Stomach (tissue), 9 donors: Measurements from ENCODE around the gene GALNT2. TPM values are rescaled to one million over a fixed set of nuclear protein-coding genes. Genes with fewer than 3 reads are reported as not detected.

Experiments
- DNase-seq, 2 donors: peaks; one replicate each; pipeline versions ENCODE4 v3.0.0 to v3.0.0-alpha.2; 2013 to 2019
- H3K27ac ChIP-seq, 5 donors: fragments of 200-600 bp in 4 of 5; sonication (generic) in 4 of 5; one replicate each; pipeline ENCODE4 v1.5.1; 2013 to 2019; ENCODE audit warnings: mild to moderate bottlenecking in 1 of 5, moderate library complexity in 1 of 5
- H3K27me3 ChIP-seq, 3 donors: fragments of 200-600 bp; sonication (generic); one replicate each; pipeline ENCODE4 v1.5.1; 2017 to 2019; ENCODE audit warnings: mixed run types in 1 of 3
- H3K36me3 ChIP-seq, 4 donors: fragments of 200-600 bp; sonication (generic); 1 replicate in 3 of 4; 2 replicates in 1 of 4; pipeline ENCODE4 v1.5.1; 2016 to 2019
- H3K4me1 ChIP-seq, 4 donors: fragments of 200-600 bp; sonication (generic); one replicate each; pipeline ENCODE4 v1.5.1; 2016 to 2019
- H3K4me3 ChIP-seq, 4 donors: fragments of 200-600 bp; sonication (generic) in 3 of 4; one replicate each; pipeline ENCODE4 v1.5.1; 2016 to 2019; ENCODE audit warnings: mild to moderate bottlenecking in 1 of 4
- H3K9me3 ChIP-seq, 4 donors: fragments of 200-600 bp; sonication (generic); one replicate each; pipeline ENCODE4 v1.5.1; 2016 to 2019
- EP300 ChIP-seq: sonication (generic); formaldehyde crosslinking; IDR thresholded peaks from one replicate; pipeline ENCODE4 v1.6.1; 2017; ENCODE audit warnings: antibody characterized with exemption
- POLR2A ChIP-seq, 4 donors: fragments of 450-650 bp; IDR thresholded peaks; one replicate each; pipeline ENCODE4 v1.6.1; 2016; ENCODE audit warnings: antibody characterized with exemption in 4 of 4, control low read depth in 2 of 4, mild to moderate bottlenecking in 1 of 4, moderate library complexity in 1 of 4
- POLR2AphosphoS5 ChIP-seq, 3 donors: sonication (generic); formaldehyde crosslinking; IDR thresholded peaks; one replicate each; pipeline ENCODE4 v1.6.1; 2016; ENCODE audit warnings: antibody characterized with exemption in 3 of 3
- WGBS, 5 donors: extraction: QIAGEN DNeasy Blood & Tissue Kit in 3 of 5; methylation state at CpG; one replicate each; pipeline versions ENCODE4 v1.1.5 to v1.1.7; 2013 to 2018; 5-methylcytosine and 5-hydroxymethylcytosine counted together
- intact Hi-C: fragments of 100-400 bp; cut with DNase I; formaldehyde crosslinking; loops from one replicate; pipeline ENCODE4 v1.15.1; 2023; ENCODE audit warnings: low total_unique reads
- polyA plus RNA-seq, 3 donors: library from polyadenylated mRNA; stranded (reverse); fragments of 200-250 nt; gene quantifications; one replicate each; pipeline ENCODE4 v1.2.3, GENCODE V29; 2013
- total RNA-seq, 5 donors: library from RNA; depleted of rRNA; stranded (reverse); fragments of >200 nt; gene quantifications; one replicate each; pipeline versions ENCODE4 v1.1.0 to v1.2.3, GENCODE V29; 2014 to 2016
- TF ChIP-seq, protein P1 (sequence below), 7 experiments: fragments of 450-650 bp in 4 of 7; fragments of 200-600 bp in 3 of 7; sonication (generic) in 3 of 7; IDR thresholded peaks; one replicate each; pipeline ENCODE4 v1.5.1; 2016 to 2019; ENCODE audit warnings: antibody characterized with exemption in 7 of 7, control low read depth in 2 of 7, mild to moderate bottlenecking in 1 of 7
- donor health status: healthy with polysubstance abuse.
- donor health status: Bipolar disorder and iron deficiency.
- donor health status: healthy.

The GALNT2 gene
- total and polyA plus RNA-seq, 8 donors: 5.5 to 101 (median 43.1) TPM

DNA sequence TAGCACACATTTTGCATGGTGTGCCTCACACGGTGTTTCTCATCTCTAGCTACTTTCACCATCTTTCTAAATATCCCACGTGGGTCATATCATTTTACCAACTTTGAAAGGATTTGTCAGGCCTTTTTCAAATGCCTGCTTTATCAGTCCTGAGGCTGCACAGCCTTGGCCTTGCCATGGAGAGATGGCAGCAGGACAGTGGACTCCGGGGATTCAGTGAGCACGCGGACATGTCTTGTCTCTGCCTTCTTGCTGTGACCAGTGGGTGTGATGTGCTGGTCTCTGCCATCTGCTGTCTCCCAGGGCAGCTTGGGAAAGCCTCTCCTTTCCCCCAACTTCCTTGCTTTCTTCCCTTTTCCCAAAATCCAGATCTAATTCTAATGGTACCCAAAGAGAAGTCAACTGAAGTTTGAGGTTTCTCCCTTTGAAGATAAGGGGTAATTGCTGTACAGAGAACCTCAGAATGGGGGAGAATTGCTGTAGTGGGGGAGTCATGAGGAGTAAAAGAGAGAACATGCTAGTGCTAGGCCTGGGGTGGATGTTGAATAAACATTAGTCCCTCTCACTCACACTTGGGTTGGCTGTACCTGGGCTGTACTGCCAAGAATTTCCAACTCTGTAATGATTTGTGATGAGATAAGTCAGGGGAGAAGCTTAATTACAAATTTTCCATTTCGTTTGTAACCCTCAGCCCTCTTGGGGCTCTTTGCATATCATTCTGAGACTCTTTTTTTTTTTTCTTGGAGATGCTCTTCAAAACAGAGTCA lies 99.5 kb downstream of the GALNT2 start:
- Histone ChIP-seq H3K4me1 (peaks cover 4 to 68% (median 24%) of the 10 kb centered on the region in 4 donors), H3K9me3 (no peaks in the 10 kb centered on the region), H3K27me3 (no peaks in the 10 kb centered on the region), H3K4me3 (no peak overlapping the region), H3K36me3 (no peaks in the 10 kb centered on the region), H3K27ac (no peak overlapping the region)
- intact Hi-C loops: no loop called here
- TF ChIP-seq POLR2A (IDR thresholded peaks at IDR 0.05) (no peak), EP300 (no peak), POLR2AphosphoS5 (IDR thresholded peaks at IDR 0.05) (no peak)
- TF ChIP-seq, protein P1, sequence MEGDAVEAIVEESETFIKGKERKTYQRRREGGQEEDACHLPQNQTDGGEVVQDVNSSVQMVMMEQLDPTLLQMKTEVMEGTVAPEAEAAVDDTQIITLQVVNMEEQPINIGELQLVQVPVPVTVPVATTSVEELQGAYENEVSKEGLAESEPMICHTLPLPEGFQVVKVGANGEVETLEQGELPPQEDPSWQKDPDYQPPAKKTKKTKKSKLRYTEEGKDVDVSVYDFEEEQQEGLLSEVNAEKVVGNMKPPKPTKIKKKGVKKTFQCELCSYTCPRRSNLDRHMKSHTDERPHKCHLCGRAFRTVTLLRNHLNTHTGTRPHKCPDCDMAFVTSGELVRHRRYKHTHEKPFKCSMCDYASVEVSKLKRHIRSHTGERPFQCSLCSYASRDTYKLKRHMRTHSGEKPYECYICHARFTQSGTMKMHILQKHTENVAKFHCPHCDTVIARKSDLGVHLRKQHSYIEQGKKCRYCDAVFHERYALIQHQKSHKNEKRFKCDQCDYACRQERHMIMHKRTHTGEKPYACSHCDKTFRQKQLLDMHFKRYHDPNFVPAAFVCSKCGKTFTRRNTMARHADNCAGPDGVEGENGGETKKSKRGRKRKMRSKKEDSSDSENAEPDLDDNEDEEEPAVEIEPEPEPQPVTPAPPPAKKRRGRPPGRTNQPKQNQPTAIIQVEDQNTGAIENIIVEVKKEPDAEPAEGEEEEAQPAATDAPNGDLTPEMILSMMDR (IDR thresholded peaks at IDR 0.05): no peak
- no peak for DNase-seq
- WGBS, 5 donors: 89 to 93% (median 92%) methylated on average over 6 of the region's 6 CpGs

DNA sequence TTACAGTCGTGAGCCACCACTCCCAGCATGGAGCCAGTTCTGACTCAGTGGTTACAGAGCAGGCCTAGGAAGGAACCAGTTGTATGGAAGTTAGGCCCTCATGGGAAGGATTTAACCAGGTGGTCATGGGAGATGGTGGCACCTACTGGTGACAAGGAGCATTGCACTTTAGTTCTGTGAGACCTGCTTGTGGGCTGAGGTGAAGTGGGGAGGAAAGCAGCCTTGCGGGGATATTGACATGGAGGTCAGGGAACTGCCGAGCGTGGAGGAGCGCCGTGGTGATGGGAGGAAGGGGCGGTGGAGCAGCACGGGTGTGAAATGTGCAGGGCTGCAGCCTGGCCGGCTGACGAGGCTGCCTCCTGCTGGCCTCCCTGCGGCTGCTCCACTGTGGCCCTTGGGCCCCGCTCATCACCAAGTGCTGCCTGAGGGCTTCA lies 100.4 kb downstream of the GALNT2 start:
- TF ChIP-seq, protein P1 (IDR thresholded peaks at IDR 0.05): peak in 5 of 7 experiments; percentile 33 to 74 (median 48)
- no peak for TF ChIP-seq POLR2AphosphoS5 (IDR thresholded peaks at IDR 0.05)
- TF ChIP-seq EP300: no peak
- no peak overlapping the region for H3K4me3 ChIP-seq
- no peaks in the 10 kb centered on the region for H3K36me3 ChIP-seq
- WGBS, 5 donors: 80 to 85% (median 83%) methylated on average over 8 to 12 of the region's 12 CpGs
- intact Hi-C loops: no loop called here
- DNase-seq: peak in 1 of 2 donors; percentile 55
- peaks cover 4 to 71% (median 26%) of the 10 kb centered on the region in 4 donors for H3K4me1 ChIP-seq
- H3K9me3 ChIP-seq: no peaks in the 10 kb centered on the region
- no peak overlapping the region for H3K27ac ChIP-seq
- H3K27me3 ChIP-seq: no peaks in the 10 kb centered on the region

DNA sequence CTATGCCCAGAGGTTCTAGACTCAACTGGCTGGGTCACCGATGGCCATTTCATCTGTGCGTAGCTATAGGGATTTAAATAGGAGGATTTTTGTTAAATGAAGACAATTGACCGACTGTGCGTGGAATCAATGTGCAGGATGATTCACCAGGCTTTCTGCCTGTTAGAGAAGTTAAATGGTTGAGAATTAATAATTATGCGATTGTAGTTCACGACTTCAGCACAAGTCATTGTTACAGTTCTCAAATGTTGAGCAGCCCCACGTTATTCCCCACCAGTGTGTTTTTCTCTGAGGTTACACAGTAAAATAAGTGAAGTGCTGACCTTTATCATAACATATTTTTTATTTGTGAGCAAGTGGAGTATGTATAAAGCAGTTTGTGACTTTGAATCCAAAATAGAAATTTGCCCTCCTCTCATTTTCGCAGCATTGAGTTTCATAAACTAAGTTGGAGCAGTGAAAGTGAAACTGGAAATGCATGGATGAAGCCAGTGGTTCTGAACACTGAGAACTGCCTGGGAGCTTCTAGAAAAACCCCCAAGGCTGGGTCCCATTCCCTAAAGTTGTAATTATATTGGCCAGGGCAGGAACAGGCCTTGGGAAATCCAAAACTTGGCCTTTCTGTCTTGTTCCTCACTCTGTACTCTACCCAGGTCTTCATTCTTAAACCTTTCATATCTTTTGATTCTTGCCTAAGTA lies 102.6 kb downstream of the GALNT2 start:
- no peaks in the 10 kb centered on the region for H3K36me3 ChIP-seq
- H3K27ac ChIP-seq: peak overlapping the region in 3 of 5 donors; percentile 38 to 60 (median 59)
- no peaks in the 10 kb centered on the region for H3K27me3 ChIP-seq
- DNase-seq: peak in 1 of 2 donors; percentile 47
- WGBS, 5 donors: 64 to 78% (median 67%) methylated on average over 8 of the region's 8 CpGs
- intact Hi-C loops: no loop called here
- H3K4me1 ChIP-seq: peaks cover 4 to 65% (median 26%) of the 10 kb centered on the region in 4 donors
- TF ChIP-seq POLR2AphosphoS5 (IDR thresholded peaks at IDR 0.05) (no peak), POLR2A (IDR thresholded peaks at IDR 0.05) (no peak), EP300 (no peak)
- TF ChIP-seq, protein P1 (IDR thresholded peaks at IDR 0.05): no peak
- no peaks in the 10 kb centered on the region for H3K9me3 ChIP-seq
- peak overlapping the region in 3 of 4 donors; percentile 5 to 21 (median 20) for H3K4me3 ChIP-seq

DNA sequence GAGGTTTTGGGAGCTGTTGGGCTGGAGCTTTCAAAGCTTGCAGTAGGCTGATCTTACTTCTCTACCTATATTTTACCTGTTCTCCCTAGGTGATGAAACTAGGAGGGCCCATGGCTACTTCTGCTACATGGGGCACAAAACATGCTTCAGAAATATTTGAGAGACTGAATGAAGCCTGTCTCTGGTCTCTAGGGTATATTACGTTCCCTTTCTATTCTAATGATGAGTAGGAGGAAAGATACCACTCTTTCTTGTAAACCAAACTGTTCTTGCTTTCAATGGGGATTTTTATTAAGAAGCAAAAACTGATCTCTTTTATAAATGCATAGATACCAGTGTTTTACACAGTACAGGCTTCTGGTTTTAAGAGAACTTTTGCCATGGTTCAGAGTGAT lies 103.1 kb downstream of the GALNT2 start:
- Histone ChIP-seq H3K9me3 (no peaks in the 10 kb centered on the region), H3K27ac (peak overlapping the region in 3 of 5 donors; percentile 38 to 60 (median 59)), H3K4me3 (peak overlapping the region in 1 of 4 donors; percentile 20), H3K27me3 (no peaks in the 10 kb centered on the region), H3K4me1 (peaks cover 4 to 68% (median 28%) of the 10 kb centered on the region in 4 donors), H3K36me3 (no peaks in the 10 kb centered on the region)
- no peak for TF ChIP-seq POLR2A (IDR thresholded peaks at IDR 0.05)
- TF ChIP-seq EP300: no peak
- TF ChIP-seq, protein P1 (IDR thresholded peaks at IDR 0.05): no peak
- no peak for TF ChIP-seq POLR2AphosphoS5 (IDR thresholded peaks at IDR 0.05)
- intact Hi-C loops: no loop called here
- WGBS, 5 donors: 76 to 92% (median 81%) methylated on average over 1 of the region's 1 CpG
- no peak for DNase-seq
